Right lobe of liver (tissue), 6 donors: ENCODE measurements around the gene NFKBIZ. TPM values are rescaled to one million over a fixed set of nuclear protein-coding genes. Genes with fewer than 3 reads are reported as not detected.

Experiments
- ATAC-seq, 4 donors: fragments of 200-7000 bp; cut with Tn5 transposase; one replicate each; pipeline ENCODE4 v1.9.1; 2020; ENCODE audit warnings: mild to moderate bottlenecking in 4 of 4, moderate library complexity in 4 of 4
- DNase-seq, 3 donors: peaks; one replicate each; pipeline ENCODE4 v3.0.0-alpha.2; 2020
- H3K27ac ChIP-seq, 3 donors: fragments of 200-600 bp; one replicate each; pipeline ENCODE4 v1.8.0; 2022
- H3K27me3 ChIP-seq, 2 donors: fragments of 200-600 bp; one replicate each; pipeline ENCODE4 v1.8.0; 2022
- H3K36me3 ChIP-seq, 4 donors: fragments of 200-600 bp; sonication (generic) in 1 of 4; one replicate each; pipeline versions ENCODE4 v1.5.1 to v1.8.0; 2017 to 2022; ENCODE audit warnings: control low read depth in 1 of 4
- H3K4me1 ChIP-seq, 4 donors: fragments of 200-600 bp; sonication (generic) in 1 of 4; one replicate each; pipeline versions ENCODE4 v1.5.1 to v1.8.0; 2017 to 2022; ENCODE audit warnings: control low read depth in 1 of 4
- H3K4me3 ChIP-seq, 3 donors: fragments of 200-600 bp; one replicate each; pipeline ENCODE4 v1.8.0; 2022
- H3K9me3 ChIP-seq, 4 donors: fragments of 200-600 bp; sonication (generic) in 1 of 4; one replicate each; pipeline versions ENCODE4 v1.5.1 to v1.8.0; 2017 to 2022; ENCODE audit warnings: control low read depth in 1 of 4
- POLR2A ChIP-seq: fragments of 450-650 bp; IDR thresholded peaks from one replicate; pipeline ENCODE4 v1.6.1; 2017; ENCODE audit warnings: antibody characterized with exemption, mild to moderate bottlenecking
- WGBS: methylation state at CpG from one replicate; pipeline ENCODE4 v1.1.6; 2018; ENCODE audit warnings: low coverage, low lambda C conversion rate; ENCODE audit not compliant: insufficient coverage; ENCODE audit errors: missing lambda C conversion rate; 5-methylcytosine and 5-hydroxymethylcytosine counted together
- intact Hi-C, 2 donors: fragments of 100-400 bp; cut with DNase I; formaldehyde crosslinking; loops; one replicate each; pipeline versions ENCODE4 v1.11.2 to v1.14.1; 2022
- total RNA-seq, 6 experiments: library from RNA; depleted of rRNA in 2 of 6; stranded (reverse); fragments of >200 nt in 2 of 6; fragmentation: NEBNext Ultra II Directional in 3 of 6; extraction: Animal tissue kit (Norgen Biotek cat#: 25700) in 3 of 6; gene quantifications; one replicate each; pipeline versions ENCODE4 v1.1.0 to v1.2.4, GENCODE V29; 2016 to 2023
- TF ChIP-seq, protein P1 (sequence below), 4 donors: fragments of 200-600 bp in 3 of 4; fragments of 450-650 bp in 1 of 4; IDR thresholded peaks; one replicate each; pipeline versions ENCODE4 v1.5.1 to v1.8.0; 2016 to 2022; ENCODE audit warnings: antibody characterized with exemption in 4 of 4, mild to moderate bottlenecking in 2 of 4
- donor health status: DM: no; HTN: yes; CAD: no.
- donor health status: DM: no; HTN: no; CAD: no.
- donor health status: DM: no; HTN: no; CAD: no.
- donor health status: DM: no; HTN: yes; CAD: no.
- donor health status: DM: no; HTN: yes; CAD: no.

NFKBIZ gene
- total RNA-seq, 6 experiments from 2014 or later: 23.4 to 83.1 (median 44.4) TPM

DNA sequence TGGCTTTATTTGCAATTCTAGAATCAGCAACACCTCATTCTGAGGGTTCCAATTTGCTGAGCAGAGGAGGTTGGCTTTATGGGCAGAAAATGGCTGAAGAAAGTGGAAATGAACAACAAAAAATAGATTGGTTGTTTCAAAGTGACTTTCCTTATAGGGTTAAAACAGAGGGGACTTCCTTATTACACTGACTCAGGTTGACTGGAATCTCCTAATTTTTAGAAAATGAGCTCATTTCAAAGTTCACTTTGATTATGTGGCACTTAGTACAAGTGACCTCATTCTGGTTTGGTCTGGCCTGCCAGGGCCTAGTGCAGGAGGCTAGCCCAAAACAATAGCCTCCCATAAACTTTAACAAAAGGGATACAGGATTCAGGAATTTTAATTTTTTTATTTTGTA, 41.4 kb downstream of the NFKBIZ start:
- ATAC-seq (peak; percentile 41 to 91 (median 71)), DNase-seq (no peak)
- Histone ChIP-seq H3K36me3 (no peaks in the 10 kb centered on the region), H3K9me3 (no peaks in the 10 kb centered on the region), H3K27ac (peak overlapping the region in 2 of 3 donors; percentile 0 to 19), H3K27me3 (no peaks in the 10 kb centered on the region), H3K4me3 (no peak overlapping the region), H3K4me1 (peaks cover 0 to 8% (median 0%) of the 10 kb centered on the region in 4 donors)
- intact Hi-C loops: no loop called here
- no peak for TF ChIP-seq POLR2A
- TF ChIP-seq, protein P1, sequence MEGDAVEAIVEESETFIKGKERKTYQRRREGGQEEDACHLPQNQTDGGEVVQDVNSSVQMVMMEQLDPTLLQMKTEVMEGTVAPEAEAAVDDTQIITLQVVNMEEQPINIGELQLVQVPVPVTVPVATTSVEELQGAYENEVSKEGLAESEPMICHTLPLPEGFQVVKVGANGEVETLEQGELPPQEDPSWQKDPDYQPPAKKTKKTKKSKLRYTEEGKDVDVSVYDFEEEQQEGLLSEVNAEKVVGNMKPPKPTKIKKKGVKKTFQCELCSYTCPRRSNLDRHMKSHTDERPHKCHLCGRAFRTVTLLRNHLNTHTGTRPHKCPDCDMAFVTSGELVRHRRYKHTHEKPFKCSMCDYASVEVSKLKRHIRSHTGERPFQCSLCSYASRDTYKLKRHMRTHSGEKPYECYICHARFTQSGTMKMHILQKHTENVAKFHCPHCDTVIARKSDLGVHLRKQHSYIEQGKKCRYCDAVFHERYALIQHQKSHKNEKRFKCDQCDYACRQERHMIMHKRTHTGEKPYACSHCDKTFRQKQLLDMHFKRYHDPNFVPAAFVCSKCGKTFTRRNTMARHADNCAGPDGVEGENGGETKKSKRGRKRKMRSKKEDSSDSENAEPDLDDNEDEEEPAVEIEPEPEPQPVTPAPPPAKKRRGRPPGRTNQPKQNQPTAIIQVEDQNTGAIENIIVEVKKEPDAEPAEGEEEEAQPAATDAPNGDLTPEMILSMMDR (IDR thresholded peaks at IDR 0.05): no peak

DNA sequence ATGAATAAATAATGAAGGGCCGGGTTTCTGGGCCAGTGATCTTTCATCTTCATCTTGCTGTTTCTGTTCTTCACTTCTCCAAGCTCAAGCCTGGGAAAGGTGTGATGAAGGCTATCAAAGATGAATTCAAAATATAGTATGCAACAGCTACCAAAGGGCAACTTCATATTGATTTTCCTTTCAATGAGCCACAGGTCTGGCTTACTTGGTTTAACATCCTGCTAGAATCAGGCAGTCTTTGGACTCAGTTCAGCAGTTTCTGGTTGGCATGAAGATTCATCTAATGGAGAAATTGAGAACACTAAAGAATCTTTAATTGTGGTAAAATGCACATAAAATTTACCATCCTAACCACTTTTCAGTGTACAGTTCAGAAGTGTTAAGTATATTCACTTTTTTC, 43.3 kb downstream of the NFKBIZ start:
- DNase-seq (no peak), ATAC-seq (peak; percentile 47 to 73 (median 68))
- 55% methylated on average over 1 of the region's 1 CpG for WGBS
- Histone ChIP-seq H3K4me3 (no peak overlapping the region), H3K27me3 (no peaks in the 10 kb centered on the region), H3K27ac (no peak overlapping the region), H3K4me1 (peaks cover 0 to 8% (median 0%) of the 10 kb centered on the region in 4 donors), H3K9me3 (no peaks in the 10 kb centered on the region), H3K36me3 (no peaks in the 10 kb centered on the region)
- intact Hi-C loops: no loop called here
- TF ChIP-seq, protein P1 (IDR thresholded peaks at IDR 0.05): no peak
- TF ChIP-seq POLR2A: no peak

DNA sequence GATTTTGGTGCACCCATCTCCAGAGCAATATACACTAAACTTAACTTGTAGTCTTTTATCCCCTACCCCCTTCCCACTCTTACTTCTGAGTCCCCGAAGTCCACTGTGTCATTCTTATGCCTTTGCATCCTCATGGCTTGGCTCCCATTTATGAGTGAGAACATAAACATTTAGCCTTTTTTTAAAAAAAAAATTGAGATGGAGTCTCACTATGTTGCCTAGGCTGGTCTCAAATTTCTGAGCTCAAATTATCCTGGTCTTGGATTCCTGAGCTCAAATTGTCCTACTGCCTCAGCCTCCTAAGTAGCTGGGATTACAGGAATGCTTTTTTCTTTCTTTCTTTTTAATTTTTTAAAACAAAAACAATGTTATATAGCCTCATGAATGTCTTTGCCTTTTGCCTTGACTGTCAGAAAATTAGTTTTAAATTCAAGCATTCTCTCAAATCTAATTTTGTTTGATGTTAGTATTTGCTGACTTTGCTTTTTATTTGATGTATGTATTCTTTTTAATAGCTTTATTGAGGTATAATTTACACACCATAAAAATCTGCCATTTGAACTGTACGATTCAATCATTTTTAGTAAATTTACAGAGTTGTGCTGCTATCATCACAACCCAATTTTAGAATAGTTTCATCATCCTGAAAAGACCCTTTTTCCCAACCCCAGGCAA, 46.9 kb downstream of the NFKBIZ start:
- intact Hi-C loops: no loop called here
- WGBS: 87% methylated on average over 2 of the region's 2 CpGs
- Histone ChIP-seq H3K4me1 (no peaks in the 10 kb centered on the region), H3K4me3 (no peak overlapping the region), H3K9me3 (no peaks in the 10 kb centered on the region), H3K27me3 (no peaks in the 10 kb centered on the region), H3K27ac (no peak overlapping the region), H3K36me3 (no peaks in the 10 kb centered on the region)
- no peak for ATAC-seq
- TF ChIP-seq, protein P1 (IDR thresholded peaks at IDR 0.05): no peak
- no peak for TF ChIP-seq POLR2A
- no peak for DNase-seq

DNA sequence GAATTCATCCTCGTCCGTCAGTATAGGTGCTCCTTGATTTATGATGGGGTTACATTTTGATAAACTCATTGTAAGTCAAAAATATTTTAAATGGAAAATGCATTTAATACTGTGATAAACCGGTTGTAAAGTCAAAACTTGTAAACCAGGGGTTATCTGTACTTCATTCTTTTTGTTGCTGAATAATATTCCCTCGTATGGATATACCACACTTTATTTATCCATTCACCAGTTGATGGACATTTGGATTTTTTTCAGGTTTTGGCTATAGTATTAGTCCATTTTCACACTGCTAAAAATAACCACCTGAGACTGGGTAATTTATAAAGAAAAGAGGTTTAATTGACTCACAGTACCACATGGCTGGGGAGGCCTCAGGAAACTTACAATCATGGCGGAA, 47.7 kb downstream of the NFKBIZ start:
- H3K4me3 ChIP-seq: no peak overlapping the region
- H3K27ac ChIP-seq: no peak overlapping the region
- TF ChIP-seq, protein P1 (IDR thresholded peaks at IDR 0.05): no peak
- TF ChIP-seq POLR2A: no peak
- 89% methylated on average over 5 of the region's 5 CpGs for WGBS
- intact Hi-C loops: no loop called here
- H3K27me3 ChIP-seq: no peaks in the 10 kb centered on the region
- DNase-seq (no peak), ATAC-seq (no peak)
- H3K9me3 ChIP-seq: no peaks in the 10 kb centered on the region
- H3K4me1 ChIP-seq: no peaks in the 10 kb centered on the region
- H3K36me3 ChIP-seq: no peaks in the 10 kb centered on the region
